Measurements from ENCODE around the gene ARAP1. TPM values are rescaled to one million over a fixed set of nuclear protein-coding genes. Genes with fewer than 3 reads are reported as not detected.

ARAP1 gene
- 14.5 to 36.8 TPM (median 27.7 TPM) in 5 replicates for total RNA-seq (2022; extraction: Qiagen RNA extraction; ENCODE audit: low read depth)

GRCh38 chr11:72752088-72752914, at the start of gene ARAP1:
ARAP1 (minus strand) TSS chr11:72752408; CDS start chr11:72727128, 25,280 bp downstream.

GRCh38 chr11:72793425-72794367, 41.5 kb upstream of the ARAP1 start, which contains the start of gene STARD10:
STARD10 (minus strand) TSS chr11:72794047; CDS start chr11:72781181, 12,866 bp downstream.

GRCh38 chr11:72673943-72674828, 78.0 kb downstream of the ARAP1 start, which contains the start of gene PDE2A:
PDE2A (minus strand) TSS chr11:72674422; CDS start chr11:72674207, 215 bp downstream.

Other genes with a start within 250 kb of the ARAP1 start
- 1.0 to 1.7 TPM (median 1.5 TPM) in 5 replicates for gene PDE2A, start 78.0 kb downstream of the ARAP1 start, total RNA-seq (2022; extraction: Qiagen RNA extraction; ENCODE audit: low read depth)
- 16.6 to 21.0 TPM (median 19.4 TPM) in 5 replicates for gene STARD10, start 41.6 kb upstream of the ARAP1 start, total RNA-seq (2022; extraction: Qiagen RNA extraction; ENCODE audit: low read depth)
- gene ATG16L2, start 62.0 kb upstream of the ARAP1 start, total RNA-seq (2022; extraction: Qiagen RNA extraction; ENCODE audit: low read depth), result 1.9 to 4.6 TPM (median 4.1 TPM) in 5 replicates